ENCODE data around the gene RAPGEF4. TPM values are rescaled to one million over a fixed set of nuclear protein-coding genes. Genes with fewer than 3 reads are reported as not detected.
A peak's percentile ranks its signal among the peaks of the same experiment; 100 is the strongest.
"Not testable (repeated sequence)": the region's sequence is repeated elsewhere in the genome, so short reads cannot be mapped to it uniquely, and the experiment has no call there.

The RAPGEF4 gene
- total RNA-seq, 1 experiment from 2014 or later, result not detected

- no peak overlapping the region for H3K27ac ChIP-seq
- H2AFZ ChIP-seq, result no peak overlapping the region
- no peak overlapping the region for H3K4me3 ChIP-seq
- no TSS peak for BruUV-seq (replicated peaks)
- no peaks in the 10 kb centered on the region for H3K27me3 ChIP-seq (ENCODE audit: insufficient read depth, low read depth)
- H3K9me2 ChIP-seq (ENCODE audit: insufficient read depth), result no peaks in the 10 kb centered on the region
- DNase-seq, result peak in 1 of 2 experiments; percentile 32
- no peak overlapping the region for H3K4me2 ChIP-seq
- no peaks in the 10 kb centered on the region for H4K20me1 ChIP-seq (ENCODE audit: insufficient read depth)
- peaks cover 41% of the 10 kb centered on the region for H3K79me2 ChIP-seq (ENCODE audit: low read depth)
- no peak for TF ChIP-seq EZH2 (IDR thresholded peaks at IDR 0.05; ENCODE audit: low read depth)
- no peak for TF ChIP-seq CTCF (conservative IDR thresholded peaks at IDR 0.05)
- no peaks in the 10 kb centered on the region; the same call in 1 of the 2 replicates for H3F3A ChIP-seq (ENCODE audit: insufficient read depth, low read depth)
- ChIA-PET CTCF (no interaction called here), POLR2A (ENCODE audit: unreplicated experiment) (no interaction called here)
- no peaks in the 10 kb centered on the region for H3K9me3 ChIP-seq (ENCODE audit: insufficient read depth, low read depth)
- H3K36me3 ChIP-seq (ENCODE audit: low read depth), result peaks cover 34% of the 10 kb centered on the region; the same call in 1 of the 2 replicates
- no peaks in the 10 kb centered on the region for H3K4me1 ChIP-seq (replicated peaks; ENCODE audit: insufficient read depth)
- intact Hi-C loops (cut with micrococcal nuclease; ENCODE audit: unreplicated experiment), result no loop called here
These were observed 357.3 kb downstream of the RAPGEF4 start for GRCh38 chr2:173092844-173093402.

GRCh38 chr2:173093617-173094016 is 358.0 kb downstream of the RAPGEF4 start:
- DNase-seq; POLR2A ChIA-PET (ENCODE audit: unreplicated experiment); H2AFZ ChIP-seq; H4K20me1 ChIP-seq (ENCODE audit: insufficient read depth); BruUV-seq (replicated peaks); H3K27ac ChIP-seq; H3K4me2 ChIP-seq; H3K9me3 ChIP-seq (ENCODE audit: insufficient read depth, low read depth); H3K4me1 ChIP-seq (replicated peaks; ENCODE audit: insufficient read depth); H3K27me3 ChIP-seq (ENCODE audit: insufficient read depth, low read depth); intact Hi-C loops (cut with micrococcal nuclease; ENCODE audit: unreplicated experiment); H3K4me3 ChIP-seq; H3K9me2 ChIP-seq (ENCODE audit: insufficient read depth); H3F3A ChIP-seq (ENCODE audit: insufficient read depth, low read depth); CTCF ChIA-PET: not testable (repeated sequence)
- peaks cover 31% of the 10 kb centered on the region; the same call in 1 of the 2 replicates for H3K36me3 ChIP-seq (ENCODE audit: low read depth)
- H3K79me2 ChIP-seq (ENCODE audit: low read depth), result peaks cover 39% of the 10 kb centered on the region

- ChIA-PET POLR2A (ENCODE audit: unreplicated experiment) (interaction anchor here (0.6 to 0.7 kb wide), 3 partner anchors 17 to 280 kb away, joined by 3 to 5 read pairs (median 4); no protein-coding TSS in a partner anchor), CTCF (no interaction called here)
- no peaks in the 10 kb centered on the region for H3K4me1 ChIP-seq (replicated peaks; ENCODE audit: insufficient read depth)
- peaks cover 33% of the 10 kb centered on the region for H3K79me2 ChIP-seq (ENCODE audit: low read depth)
- no peak overlapping the region for H2AFZ ChIP-seq
- H3K27me3 ChIP-seq (ENCODE audit: insufficient read depth, low read depth), result no peaks in the 10 kb centered on the region
- H3F3A ChIP-seq (ENCODE audit: insufficient read depth, low read depth), result no peaks in the 10 kb centered on the region; the same call in 1 of the 2 replicates
- H3K36me3 ChIP-seq (ENCODE audit: low read depth), result peaks cover 26% of the 10 kb centered on the region; the same call in 1 of the 2 replicates
- TF ChIP-seq EZH2 (IDR thresholded peaks at IDR 0.05; ENCODE audit: low read depth) (no peak), CTCF (conservative IDR thresholded peaks at IDR 0.05) (no peak)
- no peak overlapping the region for H3K4me3 ChIP-seq
- BruUV-seq (replicated peaks), result no TSS peak
- DNase-seq, result no peak
- no peaks in the 10 kb centered on the region for H3K9me3 ChIP-seq (ENCODE audit: insufficient read depth, low read depth)
- H4K20me1 ChIP-seq (ENCODE audit: insufficient read depth), result no peaks in the 10 kb centered on the region
- H3K9me2 ChIP-seq (ENCODE audit: insufficient read depth), result no peaks in the 10 kb centered on the region
- intact Hi-C loops (cut with micrococcal nuclease; ENCODE audit: unreplicated experiment), result no loop called here
- no peak overlapping the region for H3K4me2 ChIP-seq
- H3K27ac ChIP-seq, result no peak overlapping the region
These were observed 359.1 kb downstream of the RAPGEF4 start for GRCh38 chr2:173094731-173095130.

GRCh38 chr2:173095356-173095755 is 359.7 kb downstream of the RAPGEF4 start:
- CTCF ChIA-PET, result no interaction called here
- BruUV-seq (replicated peaks), result no TSS peak

More at GRCh38 chr2:173095356-173095755, 359.7 kb downstream of the RAPGEF4 start:
- TF ChIP-seq CTCF (conservative IDR thresholded peaks at IDR 0.05) (no peak), EZH2 (IDR thresholded peaks at IDR 0.05; ENCODE audit: low read depth) (no peak)
- H2AFZ ChIP-seq, result no peak overlapping the region
- H3K4me3 ChIP-seq, result no peak overlapping the region
- H3K4me1 ChIP-seq (replicated peaks; ENCODE audit: insufficient read depth), result no peaks in the 10 kb centered on the region
- H3K79me2 ChIP-seq (ENCODE audit: low read depth), result peaks cover 33% of the 10 kb centered on the region
- H3K27me3 ChIP-seq (ENCODE audit: insufficient read depth, low read depth), result no peaks in the 10 kb centered on the region
- H3F3A ChIP-seq (ENCODE audit: insufficient read depth, low read depth), result no peaks in the 10 kb centered on the region
- intact Hi-C loops (cut with micrococcal nuclease; ENCODE audit: unreplicated experiment), result no loop called here
- H3K9me3 ChIP-seq (ENCODE audit: insufficient read depth, low read depth), result no peaks in the 10 kb centered on the region
- no peak overlapping the region for H3K27ac ChIP-seq
- no peaks in the 10 kb centered on the region for H3K9me2 ChIP-seq (ENCODE audit: insufficient read depth)
- no peaks in the 10 kb centered on the region for H4K20me1 ChIP-seq (ENCODE audit: insufficient read depth)
- POLR2A ChIA-PET (ENCODE audit: unreplicated experiment), result interaction anchor here (0.7 kb wide), 1 partner anchor 40 kb away, joined by 5 read pairs; no protein-coding TSS in a partner anchor
- H3K36me3 ChIP-seq (ENCODE audit: low read depth), result peaks cover 26% of the 10 kb centered on the region; the same call in 1 of the 2 replicates
- no peak overlapping the region for H3K4me2 ChIP-seq
- no peak for DNase-seq
